Measurements from ENCODE around the gene XRCC5.

GRCh38 chr2:216104691-216105090 lies 4.5 kb upstream of the XRCC5 start:
- TF ChIP-seq, protein P1, sequence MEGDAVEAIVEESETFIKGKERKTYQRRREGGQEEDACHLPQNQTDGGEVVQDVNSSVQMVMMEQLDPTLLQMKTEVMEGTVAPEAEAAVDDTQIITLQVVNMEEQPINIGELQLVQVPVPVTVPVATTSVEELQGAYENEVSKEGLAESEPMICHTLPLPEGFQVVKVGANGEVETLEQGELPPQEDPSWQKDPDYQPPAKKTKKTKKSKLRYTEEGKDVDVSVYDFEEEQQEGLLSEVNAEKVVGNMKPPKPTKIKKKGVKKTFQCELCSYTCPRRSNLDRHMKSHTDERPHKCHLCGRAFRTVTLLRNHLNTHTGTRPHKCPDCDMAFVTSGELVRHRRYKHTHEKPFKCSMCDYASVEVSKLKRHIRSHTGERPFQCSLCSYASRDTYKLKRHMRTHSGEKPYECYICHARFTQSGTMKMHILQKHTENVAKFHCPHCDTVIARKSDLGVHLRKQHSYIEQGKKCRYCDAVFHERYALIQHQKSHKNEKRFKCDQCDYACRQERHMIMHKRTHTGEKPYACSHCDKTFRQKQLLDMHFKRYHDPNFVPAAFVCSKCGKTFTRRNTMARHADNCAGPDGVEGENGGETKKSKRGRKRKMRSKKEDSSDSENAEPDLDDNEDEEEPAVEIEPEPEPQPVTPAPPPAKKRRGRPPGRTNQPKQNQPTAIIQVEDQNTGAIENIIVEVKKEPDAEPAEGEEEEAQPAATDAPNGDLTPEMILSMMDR (IDR thresholded peaks at IDR 0.05) = no peak
- TF ChIP-seq POLR2A (IDR thresholded peaks at IDR 0.05) = no peak
